ENCODE results near the gene ZNF12.

The ZNF12 gene

GRCh38 chr7:6654842-6655610 lies 51.7 kb downstream of the ZNF12 start:
- Mint-ChIP-seq H3K4me1 (peaks cover 7% of the 10 kb centered on the region), H3K4me3 (no peak overlapping the region), H3K9me3 (no peaks in the 10 kb centered on the region), H3K36me3 (peaks cover 37% of the 10 kb centered on the region), H3K27ac (no peak overlapping the region)
- DNase-seq (ENCODE audit: low spot score in 2 of 2) (peak in 1 of 2 donors; percentile 43), ATAC-seq (no peak)

GRCh38 chr7:6654113-6654841 lies 52.5 kb downstream of the ZNF12 start:
- ATAC-seq, result no peak
- no peak for DNase-seq (ENCODE audit: low spot score in 2 of 2)
- H3K9me3 Mint-ChIP-seq, result no peaks in the 10 kb centered on the region
- peaks cover 37% of the 10 kb centered on the region for H3K36me3 Mint-ChIP-seq
- no peak overlapping the region for H3K27ac Mint-ChIP-seq
- no peak overlapping the region for H3K4me3 Mint-ChIP-seq
- peaks cover 7% of the 10 kb centered on the region for H3K4me1 Mint-ChIP-seq

- peaks cover 37% of the 10 kb centered on the region for H3K36me3 Mint-ChIP-seq
- no peaks in the 10 kb centered on the region for H3K9me3 Mint-ChIP-seq
- H3K4me3 Mint-ChIP-seq, result no peak overlapping the region
- no peak overlapping the region for H3K27ac Mint-ChIP-seq
- ATAC-seq, result no peak
- no peaks in the 10 kb centered on the region for H3K4me1 Mint-ChIP-seq
- no peak for DNase-seq (ENCODE audit: low spot score in 2 of 2)
These were observed 53.4 kb downstream of the ZNF12 start for GRCh38 chr7:6653071-6654003.

GRCh38 chr7:6652446-6653011 lies 54.2 kb downstream of the ZNF12 start:
- H3K27ac Mint-ChIP-seq, result no peak overlapping the region

GRCh38 chr7:6651851-6652445 lies 54.8 kb downstream of the ZNF12 start:
- H3K27ac Mint-ChIP-seq, result no peak overlapping the region
- H3K36me3 Mint-ChIP-seq, result peaks cover 44% of the 10 kb centered on the region
- DNase-seq (ENCODE audit: low spot score in 2 of 2) (no peak), ATAC-seq (no peak)
- no peak overlapping the region for H3K4me3 Mint-ChIP-seq
- H3K4me1 Mint-ChIP-seq, result no peaks in the 10 kb centered on the region
- H3K9me3 Mint-ChIP-seq, result no peaks in the 10 kb centered on the region

More at GRCh38 chr7:6652446-6653011, 54.2 kb downstream of the ZNF12 start:
- DNase-seq (ENCODE audit: low spot score in 2 of 2) (no peak), ATAC-seq (no peak)
- Mint-ChIP-seq H3K36me3 (peaks cover 38% of the 10 kb centered on the region), H3K4me1 (no peaks in the 10 kb centered on the region), H3K4me3 (no peak overlapping the region), H3K9me3 (no peaks in the 10 kb centered on the region)

GRCh38 chr7:6650521-6651011 lies 56.2 kb downstream of the ZNF12 start:
- no peaks in the 10 kb centered on the region for H3K4me1 Mint-ChIP-seq
- no peak overlapping the region for H3K27ac Mint-ChIP-seq
- no peak for ATAC-seq
- peaks cover 52% of the 10 kb centered on the region for H3K36me3 Mint-ChIP-seq
- H3K9me3 Mint-ChIP-seq, result no peaks in the 10 kb centered on the region
- no peak for DNase-seq (ENCODE audit: low spot score in 2 of 2)
- no peak overlapping the region for H3K4me3 Mint-ChIP-seq

GRCh38 chr7:6650086-6650485 lies 56.7 kb downstream of the ZNF12 start:
- Mint-ChIP-seq H3K36me3 (peaks cover 52% of the 10 kb centered on the region), H3K27ac (no peak overlapping the region), H3K4me3 (no peak overlapping the region), H3K9me3 (no peaks in the 10 kb centered on the region), H3K4me1 (no peaks in the 10 kb centered on the region)
- ATAC-seq (no peak), DNase-seq (ENCODE audit: low spot score in 2 of 2) (no peak)

GRCh38 chr7:6649241-6649961 lies 57.3 kb downstream of the ZNF12 start:
- no peak overlapping the region for H3K4me3 Mint-ChIP-seq
- peak overlapping the region; percentile 17 for H3K27ac Mint-ChIP-seq
- no peaks in the 10 kb centered on the region for H3K9me3 Mint-ChIP-seq
- H3K36me3 Mint-ChIP-seq, result peaks cover 53% of the 10 kb centered on the region
- H3K4me1 Mint-ChIP-seq, result no peaks in the 10 kb centered on the region
- DNase-seq (ENCODE audit: low spot score in 2 of 2) (no peak), ATAC-seq (no peak)

GRCh38 chr7:6648815-6649104 lies 58.0 kb downstream of the ZNF12 start:
- ATAC-seq (no peak), DNase-seq (ENCODE audit: low spot score in 2 of 2) (no peak)
- Mint-ChIP-seq H3K27ac (peak overlapping the region; percentile 17), H3K4me3 (no peak overlapping the region), H3K9me3 (no peaks in the 10 kb centered on the region), H3K36me3 (peaks cover 57% of the 10 kb centered on the region), H3K4me1 (no peaks in the 10 kb centered on the region)

GRCh38 chr7:6648066-6648814 lies 58.5 kb downstream of the ZNF12 start:
- Mint-ChIP-seq H3K4me3 (no peak overlapping the region), H3K9me3 (no peaks in the 10 kb centered on the region), H3K27ac (no peak overlapping the region), H3K36me3 (peaks cover 61% of the 10 kb centered on the region), H3K4me1 (no peaks in the 10 kb centered on the region)
- ATAC-seq (no peak), DNase-seq (ENCODE audit: low spot score in 2 of 2) (no peak)

GRCh38 chr7:6647541-6647940 lies 59.2 kb downstream of the ZNF12 start:
- H3K36me3 Mint-ChIP-seq, result peaks cover 63% of the 10 kb centered on the region
- no peaks in the 10 kb centered on the region for H3K9me3 Mint-ChIP-seq
- peak overlapping the region; percentile 26 for H3K27ac Mint-ChIP-seq
- H3K4me3 Mint-ChIP-seq, result no peak overlapping the region
- ATAC-seq, result peak; percentile 24
- no peaks in the 10 kb centered on the region for H3K4me1 Mint-ChIP-seq
- DNase-seq (ENCODE audit: low spot score in 2 of 2), result no peak

GRCh38 chr7:6647080-6647479 lies 59.7 kb downstream of the ZNF12 start:
- no peak for ATAC-seq
- DNase-seq (ENCODE audit: low spot score in 2 of 2), result no peak
- peaks cover 64% of the 10 kb centered on the region for H3K36me3 Mint-ChIP-seq
- H3K4me3 Mint-ChIP-seq, result no peak overlapping the region
- peak overlapping the region; percentile 26 for H3K27ac Mint-ChIP-seq
- H3K9me3 Mint-ChIP-seq, result no peaks in the 10 kb centered on the region
- no peaks in the 10 kb centered on the region for H3K4me1 Mint-ChIP-seq

- peaks cover 6% of the 10 kb centered on the region for H3K4me1 Mint-ChIP-seq
- H3K9me3 Mint-ChIP-seq, result no peaks in the 10 kb centered on the region
- peaks cover 64% of the 10 kb centered on the region for H3K36me3 Mint-ChIP-seq
- H3K4me3 Mint-ChIP-seq, result no peak overlapping the region
- no peak for DNase-seq (ENCODE audit: low spot score in 2 of 2)
- peak overlapping the region; percentile 26 for H3K27ac Mint-ChIP-seq
- ATAC-seq, result no peak
These were observed 60.3 kb downstream of the ZNF12 start for GRCh38 chr7:6646465-6646864.

GRCh38 chr7:6644728-6645127 lies 62.0 kb downstream of the ZNF12 start:
- Mint-ChIP-seq H3K27ac (peak overlapping the region; percentile 20), H3K4me3 (no peak overlapping the region), H3K36me3 (peaks cover 58% of the 10 kb centered on the region), H3K4me1 (peaks cover 14% of the 10 kb centered on the region), H3K9me3 (no peaks in the 10 kb centered on the region)
- DNase-seq (ENCODE audit: low spot score in 2 of 2) (no peak), ATAC-seq (no peak)
